ENCODE results near the gene GAL3ST3. TPM values are rescaled to one million over a fixed set of nuclear protein-coding genes. Genes with fewer than 3 reads are reported as not detected.

GAL3ST3 gene
- polyA plus RNA-seq, 1 donor: 0.78 TPM

- DNase-seq (ENCODE audit: low read depth): peak; percentile 45
Observed at GRCh38 chr11:66069715-66070603, 21.0 kb upstream of the GAL3ST3 start, which contains the start of gene PACS1. TSS of gene PACS1 (plus strand) at chr11:66070272. CDS start at chr11:66070487, 215 bp downstream.

DNA sequence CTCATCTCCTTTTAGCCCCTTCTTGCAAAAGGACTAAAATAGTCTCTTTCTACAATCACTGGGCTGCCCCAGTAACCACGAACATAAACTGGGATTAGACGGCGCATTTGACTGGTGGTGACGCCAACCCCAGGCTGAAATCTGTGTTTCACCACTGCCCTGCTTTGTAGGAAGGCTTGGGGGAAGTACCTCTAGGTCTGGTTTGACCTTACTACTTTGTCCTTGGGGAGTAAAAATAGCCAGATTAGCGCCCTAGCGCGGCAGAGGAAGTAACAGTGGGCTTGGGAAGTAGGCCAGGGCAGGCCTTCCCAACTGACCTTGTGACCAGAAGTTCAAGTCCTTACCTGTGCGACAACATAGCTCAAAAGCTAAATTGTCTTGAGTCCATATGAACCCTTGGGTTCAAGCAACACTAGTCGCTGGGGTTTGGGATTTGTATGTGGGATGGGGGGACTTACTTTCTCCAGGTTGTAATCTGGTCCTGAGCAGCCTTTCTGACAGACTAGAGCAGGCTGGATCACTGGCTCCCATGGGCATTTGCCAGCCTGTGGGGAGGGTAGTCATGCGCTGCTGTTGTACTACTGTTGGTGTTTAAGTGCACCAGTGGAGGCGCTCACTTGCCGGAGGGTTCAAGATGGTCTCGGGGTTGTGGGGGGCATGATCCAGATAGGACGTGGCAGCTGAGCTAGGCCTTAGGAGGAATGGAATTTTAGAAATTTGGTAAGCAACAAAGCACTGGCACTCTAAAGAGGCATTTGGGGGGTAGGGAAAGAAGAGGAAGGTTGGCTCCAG lies 20.2 kb upstream of the GAL3ST3 start:
- no peak for DNase-seq (ENCODE audit: low read depth)

- no peak for DNase-seq (ENCODE audit: low read depth)
Observed at GRCh38 chr11:66068154-66068821, 19.3 kb upstream of the GAL3ST3 start.

GRCh38 chr11:66067640-66068039 lies 18.7 kb upstream of the GAL3ST3 start:
- no peak for DNase-seq (ENCODE audit: low read depth)

DNA sequence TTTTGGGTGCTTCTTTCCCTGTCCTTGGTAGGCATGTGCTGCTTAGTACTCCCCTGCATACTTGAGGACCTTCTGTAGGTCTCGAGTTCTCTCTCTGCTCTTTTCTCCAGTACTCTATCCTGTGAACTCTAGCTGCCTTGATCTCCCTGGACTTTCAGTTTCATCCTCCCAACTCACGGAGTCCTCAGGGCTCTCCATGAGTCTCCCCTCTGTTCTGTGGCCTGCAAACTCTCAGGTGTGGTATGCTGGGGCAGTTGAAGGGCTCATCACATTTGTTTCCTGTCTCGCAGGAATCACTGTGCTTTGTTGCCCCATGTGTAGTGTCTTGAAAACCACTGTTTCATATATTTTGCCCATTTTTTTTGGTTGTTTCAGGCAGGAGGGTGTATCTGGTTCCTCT lies 17.8 kb upstream of the GAL3ST3 start:
- DNase-seq (ENCODE audit: low read depth): no peak

- DNase-seq (ENCODE audit: low read depth): no peak
Observed at GRCh38 chr11:66064571-66064970, 15.6 kb upstream of the GAL3ST3 start.

- DNase-seq (ENCODE audit: low read depth): no peak
Observed at GRCh38 chr11:66063900-66064299, 14.9 kb upstream of the GAL3ST3 start.

DNA sequence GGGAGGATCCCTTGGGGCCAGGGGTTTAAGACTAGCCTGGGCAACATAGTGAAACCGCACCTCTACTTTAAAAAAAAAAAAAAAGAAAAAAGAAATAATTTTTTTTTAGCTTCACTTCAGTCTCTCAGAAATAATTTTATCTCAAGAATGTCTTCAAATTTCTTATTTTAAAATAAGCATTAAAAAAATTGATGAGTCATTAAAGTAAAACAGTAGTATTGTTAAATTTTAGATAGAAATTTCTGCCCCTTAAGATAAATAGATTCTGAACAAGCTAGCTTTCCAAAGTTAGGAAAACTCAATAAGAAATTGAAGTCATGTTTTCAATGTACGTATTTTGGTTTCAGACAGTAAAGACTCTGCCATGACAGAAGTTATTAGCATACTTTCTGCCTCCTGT lies 13.4 kb upstream of the GAL3ST3 start:
- no peak for DNase-seq (ENCODE audit: low read depth)

- DNase-seq (ENCODE audit: low read depth): no peak
Observed at GRCh38 chr11:66061268-66061667, 12.3 kb upstream of the GAL3ST3 start.

DNA sequence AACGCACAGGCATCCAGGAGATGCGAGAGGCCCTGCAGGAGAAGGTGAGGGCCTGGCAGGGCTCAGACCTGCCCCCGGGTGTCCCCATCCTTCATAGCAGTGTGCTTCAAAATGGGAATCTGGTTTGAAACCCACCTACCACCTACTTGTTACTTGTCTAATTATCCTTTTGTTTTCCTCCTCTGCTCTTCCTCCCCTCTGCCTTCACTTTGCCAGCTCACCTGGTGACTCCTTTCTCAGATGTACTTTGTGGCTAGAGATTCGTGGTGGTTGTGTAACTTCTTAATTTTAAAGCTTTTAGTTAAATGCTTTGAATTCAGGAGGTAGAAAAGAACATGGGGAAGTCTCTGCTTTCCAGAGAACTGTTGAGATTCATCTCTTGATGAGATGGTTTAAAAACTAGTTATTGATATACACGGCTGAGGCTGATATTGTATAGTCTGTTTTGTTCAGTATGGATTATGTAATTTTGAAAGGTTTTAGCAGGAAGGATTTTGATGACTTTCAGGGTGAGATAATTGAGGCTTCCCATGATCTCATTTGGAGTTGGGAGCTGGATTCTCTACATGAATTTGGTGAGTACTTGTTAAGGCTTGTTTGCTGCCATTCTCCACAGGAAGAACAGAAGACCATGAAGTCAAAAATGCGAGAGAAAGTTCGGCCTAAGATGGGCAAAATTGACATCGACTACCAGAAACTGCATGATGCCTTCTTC lies 11.2 kb upstream of the GAL3ST3 start:
- DNase-seq (ENCODE audit: low read depth): no peak

DNA sequence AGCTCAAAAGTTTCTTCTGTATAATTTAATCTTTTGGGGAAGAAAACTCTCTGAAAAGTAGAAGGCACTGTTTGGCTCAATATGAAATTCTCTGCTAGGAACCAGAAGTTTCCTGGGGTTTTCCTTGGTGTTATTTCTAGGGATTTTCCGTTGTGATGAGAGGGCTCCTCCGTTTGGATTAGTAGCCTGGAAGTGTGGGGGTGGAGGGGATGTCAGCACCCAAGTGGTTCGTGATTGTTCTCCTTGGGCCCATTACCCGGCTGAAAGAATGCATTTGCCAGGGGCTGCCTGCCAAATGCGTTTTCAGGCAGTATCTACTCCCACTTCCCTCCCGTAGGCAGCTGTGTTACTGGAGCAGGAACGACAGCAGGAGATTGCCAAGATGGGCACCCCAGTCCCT lies 7.5 kb upstream of the GAL3ST3 start:
- DNase-seq (ENCODE audit: low read depth): no peak

GRCh38 chr11:66055021-66055420 lies 6.1 kb upstream of the GAL3ST3 start:
- no peak for DNase-seq (ENCODE audit: low read depth)

- no peak for DNase-seq (ENCODE audit: low read depth)
Observed at GRCh38 chr11:66052664-66052982, 3.7 kb upstream of the GAL3ST3 start.

DNA sequence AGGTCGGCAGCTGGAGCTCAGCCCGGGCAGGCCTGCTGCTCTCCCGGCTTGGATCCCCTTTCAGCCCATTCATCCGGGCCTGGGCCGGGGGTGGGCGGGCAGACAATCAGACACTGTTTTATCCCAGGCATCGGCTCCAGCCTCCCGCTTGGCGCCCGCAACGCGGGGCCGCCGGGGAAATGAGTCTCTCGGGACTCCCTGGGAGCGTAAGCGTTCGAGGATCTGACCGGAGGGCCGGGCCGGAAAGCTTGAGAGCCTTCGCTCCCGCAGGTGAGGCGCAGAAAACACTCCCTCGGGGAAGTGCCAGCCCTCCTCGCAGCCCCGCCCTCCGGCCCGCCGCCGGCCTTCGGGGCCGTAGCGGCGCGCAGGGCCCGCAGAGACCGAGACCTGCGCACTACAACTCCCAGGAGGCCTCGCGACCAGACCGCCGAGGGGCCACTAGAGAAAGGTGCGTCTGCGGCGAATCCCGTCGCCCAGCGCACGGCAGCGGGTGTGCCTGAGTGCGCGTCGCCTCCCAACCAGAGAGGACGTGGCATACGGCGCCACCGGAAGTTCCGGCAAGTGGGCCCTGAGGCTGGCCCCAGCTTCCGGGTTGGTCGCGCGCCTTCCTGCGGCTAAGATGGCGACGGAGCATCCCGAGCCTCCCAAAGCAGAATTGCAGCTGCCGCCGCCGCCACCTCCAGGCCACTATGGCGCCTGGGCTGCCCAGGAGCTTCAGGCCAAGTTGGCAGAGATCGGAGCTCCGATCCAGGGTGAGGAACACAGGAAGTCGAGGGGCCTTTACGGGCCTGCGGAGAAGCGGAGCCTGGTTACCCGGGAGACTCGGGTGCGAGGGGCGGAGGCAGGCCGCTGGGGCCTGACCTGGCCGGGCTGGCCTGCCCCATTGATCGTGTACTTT lies 3.1 kb upstream of the GAL3ST3 start, which contains the start of gene SF3B2:
TSS of gene SF3B2 (plus strand) at position 599 of the 898 bp plus-strand sequence. CDS start at position 620, 21 bp downstream.
- peak; percentile 87 for DNase-seq (ENCODE audit: low read depth)

GRCh38 chr11:66051371-66051765 lies 2.4 kb upstream of the GAL3ST3 start:
- no peak for DNase-seq (ENCODE audit: low read depth)

- no peak for DNase-seq (ENCODE audit: low read depth)
Observed at GRCh38 chr11:66050581-66051231, 1.7 kb upstream of the GAL3ST3 start.

DNA sequence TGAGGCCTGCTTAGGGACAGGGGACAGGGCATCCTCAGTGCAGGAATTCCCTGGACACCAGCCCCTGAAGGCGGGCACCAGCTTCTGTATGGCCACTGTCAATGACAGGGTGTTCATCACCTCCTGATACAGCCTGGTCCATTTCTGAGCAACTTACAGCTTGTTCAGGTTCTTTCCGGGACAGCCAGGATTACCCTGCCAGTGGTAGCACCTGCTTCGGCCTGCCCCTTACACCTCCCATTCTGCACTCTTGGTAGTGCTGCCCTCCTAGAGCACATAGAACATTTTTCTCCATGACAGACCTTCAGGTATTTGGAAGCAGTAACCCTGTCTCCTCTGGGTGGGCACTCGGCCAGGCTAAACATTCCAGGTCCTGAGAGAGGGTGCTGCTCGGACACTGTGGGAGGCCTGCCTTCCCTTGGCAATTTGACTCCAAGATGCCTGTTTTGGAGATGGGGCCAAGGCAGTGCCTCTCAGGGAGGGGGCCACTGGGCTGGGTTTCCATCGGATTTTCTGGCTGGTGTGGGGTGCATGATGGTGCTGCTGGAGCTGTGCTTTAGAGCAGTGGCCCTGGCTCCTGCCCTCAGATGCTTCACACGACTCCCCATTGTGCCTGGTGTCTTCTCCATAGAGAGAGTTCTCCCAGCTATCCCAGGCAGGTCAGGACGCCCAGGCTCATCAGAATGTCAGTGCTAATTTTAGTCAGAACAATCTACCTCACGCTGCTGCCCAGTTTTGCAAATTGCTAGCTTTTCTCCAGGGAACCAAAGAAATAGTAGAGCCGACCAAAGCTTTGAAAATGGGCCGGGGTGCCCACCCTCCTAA lies 1.2 kb downstream of the GAL3ST3 start:
- DNase-seq (ENCODE audit: low read depth): no peak

DNA sequence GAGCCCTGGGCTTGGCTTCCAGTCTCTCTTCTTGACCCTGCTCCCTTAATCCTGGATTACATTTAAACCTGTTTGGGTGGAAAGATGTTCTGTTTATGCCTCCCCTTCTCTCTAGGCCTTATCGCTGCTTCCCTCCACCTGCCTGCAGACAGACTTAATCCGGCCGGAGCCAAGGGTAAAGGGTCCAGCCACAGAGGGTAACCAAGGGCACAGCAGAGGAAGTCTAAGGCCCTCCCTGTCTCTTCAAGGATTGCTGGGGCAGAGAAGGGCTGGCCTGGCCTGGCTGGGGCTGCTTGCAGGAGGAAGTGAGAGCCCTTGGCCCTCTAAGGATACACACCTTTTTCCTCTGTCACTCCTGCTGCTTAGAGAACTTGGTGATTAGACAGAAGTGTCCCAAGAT lies 2.1 kb downstream of the GAL3ST3 start:
- no peak for DNase-seq (ENCODE audit: low read depth)

- DNase-seq (ENCODE audit: low read depth): no peak
Observed at GRCh38 chr11:66045177-66045639, 3.8 kb downstream of the GAL3ST3 start.
